ENCODE data around the gene TRAF3. TPM values are rescaled to one million over a fixed set of nuclear protein-coding genes. Genes with fewer than 3 reads are reported as not detected.

The TRAF3 gene
- total RNA-seq, 1 donor from 2014 or later = 19.7 TPM

- no peaks in the 10 kb centered on the region for H3K9me3 ChIP-seq
- intact Hi-C loops (cut with DNase I) = no loop called here
- H3K36me3 ChIP-seq = peaks cover 29% of the 10 kb centered on the region
- H3K4me3 ChIP-seq = no peak overlapping the region
- ATAC-seq (no peak), DNase-seq (no peak)
- H3K27me3 ChIP-seq (ENCODE audit: low read depth) = no peaks in the 10 kb centered on the region
- H3K4me1 ChIP-seq = peaks cover 14% of the 10 kb centered on the region
- no peak overlapping the region for H3K27ac ChIP-seq
- no peak for TF ChIP-seq CTCF (IDR thresholded peaks at IDR 0.05)
These were observed 90.8 kb downstream of the TRAF3 start for GRCh38 chr14:102867826-102868580.

- intact Hi-C loops (cut with DNase I) = no loop called here
- H3K27me3 ChIP-seq (ENCODE audit: low read depth) = no peaks in the 10 kb centered on the region
- ATAC-seq = peak in 1 of 2 donors; percentile 7
These were observed 91.8 kb downstream of the TRAF3 start for GRCh38 chr14:102868956-102869547.

GRCh38 chr14:102870246-102870645 lies 93.0 kb downstream of the TRAF3 start:
- intact Hi-C loops (cut with DNase I) = no loop called here
- DNase-seq (no peak), ATAC-seq (no peak)
- Histone ChIP-seq H3K27me3 (ENCODE audit: low read depth) (no peaks in the 10 kb centered on the region), H3K27ac (no peak overlapping the region), H3K9me3 (no peaks in the 10 kb centered on the region), H3K36me3 (peaks cover 49% of the 10 kb centered on the region), H3K4me3 (no peak overlapping the region), H3K4me1 (peaks cover 14% of the 10 kb centered on the region)
- TF ChIP-seq CTCF (IDR thresholded peaks at IDR 0.05) = no peak

More at GRCh38 chr14:102868956-102869547, 91.8 kb downstream of the TRAF3 start:
- H3K9me3 ChIP-seq = no peaks in the 10 kb centered on the region
- peaks cover 38% of the 10 kb centered on the region for H3K36me3 ChIP-seq
- no peak overlapping the region for H3K27ac ChIP-seq
- no peak for DNase-seq
- TF ChIP-seq CTCF (IDR thresholded peaks at IDR 0.05) = no peak
- no peak overlapping the region for H3K4me3 ChIP-seq
- peaks cover 14% of the 10 kb centered on the region for H3K4me1 ChIP-seq

- Histone ChIP-seq H3K9me3 (no peaks in the 10 kb centered on the region), H3K36me3 (peaks cover 59% of the 10 kb centered on the region), H3K27me3 (ENCODE audit: low read depth) (no peaks in the 10 kb centered on the region), H3K4me3 (no peak overlapping the region), H3K4me1 (peaks cover 14% of the 10 kb centered on the region), H3K27ac (no peak overlapping the region)
- ATAC-seq (peak; percentile 14 to 20), DNase-seq (no peak)
- intact Hi-C loops (cut with DNase I) = no loop called here
- TF ChIP-seq CTCF (IDR thresholded peaks at IDR 0.05) = no peak
These were observed 94.0 kb downstream of the TRAF3 start for GRCh38 chr14:102870994-102871831.

- peaks cover 61% of the 10 kb centered on the region for H3K36me3 ChIP-seq
- ATAC-seq (no peak), DNase-seq (no peak)
- no peak overlapping the region for H3K27ac ChIP-seq
- TF ChIP-seq CTCF (IDR thresholded peaks at IDR 0.05) = no peak
- intact Hi-C loops (cut with DNase I) = no loop called here
- peaks cover 14% of the 10 kb centered on the region for H3K4me1 ChIP-seq
- no peaks in the 10 kb centered on the region for H3K9me3 ChIP-seq
- no peaks in the 10 kb centered on the region for H3K27me3 ChIP-seq (ENCODE audit: low read depth)
- H3K4me3 ChIP-seq = no peak overlapping the region
These were observed 94.8 kb downstream of the TRAF3 start for GRCh38 chr14:102872020-102872419.

Measured in lower lobe of right lung (tissue), 2 donors.